ENCODE data around the gene STMN1. TPM values are rescaled to one million over a fixed set of nuclear protein-coding genes. Genes with fewer than 3 reads are reported as not detected.

STMN1 gene
- total RNA-seq (2014; rRNA removed; shearing (Covaris generic)) (227 and 271 TPM in 2 replicates), polyA plus RNA-seq (2016; fragmentation: Nextera tagmentation; extraction: Ambion mirVana) (1,567 and 1,890 TPM in 2 replicates)
- long read RNA-seq, transcript STMN1-206 (5 exons, 1,504 nt) = major isoform, 162 of 212 reads
- long read RNA-seq, transcript STMN1-203 (5 exons, 1,712 nt) = minor isoform, 7 of 212 reads
- long read RNA-seq, partial matches to known transcripts = 32 of 212 reads
- long read RNA-seq, other reads (novel, unspliced or antisense) = 9 of 212 reads

DNA sequence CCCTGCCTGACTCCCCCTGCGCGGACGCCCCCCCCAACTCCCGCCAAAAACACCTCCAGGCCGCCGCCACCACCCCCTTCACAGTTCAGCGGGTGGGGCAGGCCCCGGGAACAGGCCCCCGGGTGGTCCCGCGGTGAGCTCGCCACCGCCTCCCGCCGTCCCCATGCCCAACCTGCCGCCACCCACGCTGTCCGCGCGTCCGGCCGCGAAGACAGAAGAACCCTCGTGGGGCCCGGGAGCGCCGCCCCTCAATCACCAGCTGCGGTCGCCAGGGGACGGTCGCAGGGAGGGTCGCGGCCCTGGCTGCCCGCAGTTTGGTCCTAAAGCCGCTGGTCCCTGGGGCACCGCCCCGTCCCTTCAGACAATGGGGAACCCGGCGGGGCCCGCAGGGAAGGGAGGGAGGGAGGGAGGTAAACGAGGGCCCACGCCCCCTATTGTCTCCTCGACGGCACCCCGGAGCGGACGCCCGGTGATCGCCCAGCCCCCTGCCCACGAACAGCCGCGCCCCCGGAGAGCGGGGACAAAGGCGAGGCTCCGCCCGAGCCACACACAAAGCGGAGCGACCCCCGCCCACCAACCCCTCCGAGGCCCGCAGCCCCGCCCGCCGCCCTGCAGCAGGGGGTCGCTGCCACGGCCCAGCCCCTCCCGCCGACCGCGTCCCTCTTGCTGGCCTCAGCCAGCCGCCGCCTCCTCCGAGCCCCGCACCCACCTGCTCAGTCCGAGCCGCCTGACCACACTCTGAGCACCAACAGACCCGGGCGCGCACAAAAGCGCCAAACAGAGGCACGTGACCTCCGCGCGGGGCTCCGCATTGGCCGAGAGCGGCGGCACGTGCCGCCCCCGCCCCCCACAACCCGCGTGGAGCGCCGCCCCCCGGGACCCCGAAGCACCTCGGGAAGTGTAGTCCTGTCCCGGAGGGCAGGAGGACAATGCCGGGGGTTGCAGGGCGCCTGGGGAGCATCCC is at the start of gene STMN1:
TSS of gene STMN1 (minus strand) at position 740 of the 964 bp plus-strand sequence. CDS start 1,743 bp downstream, outside the sequence.
- peaks cover 41% of the 10 kb centered on the region for H3K36me3 Mint-ChIP-seq (ENCODE audit: low read depth)
- peaks cover 29% of the 10 kb centered on the region for H3K36me3 ChIP-seq (ENCODE audit: insufficient read depth)
- peak within 1 kb of the TSS; percentile 95 for H3K27ac ChIP-seq (ENCODE audit: low read depth)
- ATAC-seq (peak; percentile 86), DNase-seq (ENCODE audit: low spot score) (peak; percentile 98)
- peak within 1 kb of the TSS; percentile 94 for H3K27ac Mint-ChIP-seq
- peak within 1 kb of the TSS; percentile 99 for H3K4me2 ChIP-seq
- H3K9me2 ChIP-seq (ENCODE audit: insufficient read depth) = no peaks in the 10 kb centered on the region
- H3F3A ChIP-seq (replicated peaks; ENCODE audit: low read depth) = peaks cover 11% of the 10 kb centered on the region
- peaks cover 9% of the 10 kb centered on the region for H3K27me3 Mint-ChIP-seq (ENCODE audit: insufficient read depth, low read depth, poor library complexity)
- H3K4me3 ChIP-seq = peak within 1 kb of the TSS; percentile 96
- H3K4me1 Mint-ChIP-seq = peaks cover 27% of the 10 kb centered on the region
- H3K4me1 ChIP-seq (ENCODE audit: insufficient read depth) = peaks cover 22% of the 10 kb centered on the region
- H3K9me3 Mint-ChIP-seq = no peaks in the 10 kb centered on the region
- peaks cover 44% of the 10 kb centered on the region for H3K79me2 ChIP-seq (replicated peaks; ENCODE audit: insufficient read depth)
- H4K20me1 ChIP-seq (replicated peaks; ENCODE audit: insufficient read depth) = peaks cover 21% of the 10 kb centered on the region
- TF ChIP-seq CREB1 (CRISPR knock-in tag; IDR thresholded peaks at IDR 0.05; ENCODE audit: low read depth) = peak; percentile 80
- TF ChIP-seq, protein P1, sequence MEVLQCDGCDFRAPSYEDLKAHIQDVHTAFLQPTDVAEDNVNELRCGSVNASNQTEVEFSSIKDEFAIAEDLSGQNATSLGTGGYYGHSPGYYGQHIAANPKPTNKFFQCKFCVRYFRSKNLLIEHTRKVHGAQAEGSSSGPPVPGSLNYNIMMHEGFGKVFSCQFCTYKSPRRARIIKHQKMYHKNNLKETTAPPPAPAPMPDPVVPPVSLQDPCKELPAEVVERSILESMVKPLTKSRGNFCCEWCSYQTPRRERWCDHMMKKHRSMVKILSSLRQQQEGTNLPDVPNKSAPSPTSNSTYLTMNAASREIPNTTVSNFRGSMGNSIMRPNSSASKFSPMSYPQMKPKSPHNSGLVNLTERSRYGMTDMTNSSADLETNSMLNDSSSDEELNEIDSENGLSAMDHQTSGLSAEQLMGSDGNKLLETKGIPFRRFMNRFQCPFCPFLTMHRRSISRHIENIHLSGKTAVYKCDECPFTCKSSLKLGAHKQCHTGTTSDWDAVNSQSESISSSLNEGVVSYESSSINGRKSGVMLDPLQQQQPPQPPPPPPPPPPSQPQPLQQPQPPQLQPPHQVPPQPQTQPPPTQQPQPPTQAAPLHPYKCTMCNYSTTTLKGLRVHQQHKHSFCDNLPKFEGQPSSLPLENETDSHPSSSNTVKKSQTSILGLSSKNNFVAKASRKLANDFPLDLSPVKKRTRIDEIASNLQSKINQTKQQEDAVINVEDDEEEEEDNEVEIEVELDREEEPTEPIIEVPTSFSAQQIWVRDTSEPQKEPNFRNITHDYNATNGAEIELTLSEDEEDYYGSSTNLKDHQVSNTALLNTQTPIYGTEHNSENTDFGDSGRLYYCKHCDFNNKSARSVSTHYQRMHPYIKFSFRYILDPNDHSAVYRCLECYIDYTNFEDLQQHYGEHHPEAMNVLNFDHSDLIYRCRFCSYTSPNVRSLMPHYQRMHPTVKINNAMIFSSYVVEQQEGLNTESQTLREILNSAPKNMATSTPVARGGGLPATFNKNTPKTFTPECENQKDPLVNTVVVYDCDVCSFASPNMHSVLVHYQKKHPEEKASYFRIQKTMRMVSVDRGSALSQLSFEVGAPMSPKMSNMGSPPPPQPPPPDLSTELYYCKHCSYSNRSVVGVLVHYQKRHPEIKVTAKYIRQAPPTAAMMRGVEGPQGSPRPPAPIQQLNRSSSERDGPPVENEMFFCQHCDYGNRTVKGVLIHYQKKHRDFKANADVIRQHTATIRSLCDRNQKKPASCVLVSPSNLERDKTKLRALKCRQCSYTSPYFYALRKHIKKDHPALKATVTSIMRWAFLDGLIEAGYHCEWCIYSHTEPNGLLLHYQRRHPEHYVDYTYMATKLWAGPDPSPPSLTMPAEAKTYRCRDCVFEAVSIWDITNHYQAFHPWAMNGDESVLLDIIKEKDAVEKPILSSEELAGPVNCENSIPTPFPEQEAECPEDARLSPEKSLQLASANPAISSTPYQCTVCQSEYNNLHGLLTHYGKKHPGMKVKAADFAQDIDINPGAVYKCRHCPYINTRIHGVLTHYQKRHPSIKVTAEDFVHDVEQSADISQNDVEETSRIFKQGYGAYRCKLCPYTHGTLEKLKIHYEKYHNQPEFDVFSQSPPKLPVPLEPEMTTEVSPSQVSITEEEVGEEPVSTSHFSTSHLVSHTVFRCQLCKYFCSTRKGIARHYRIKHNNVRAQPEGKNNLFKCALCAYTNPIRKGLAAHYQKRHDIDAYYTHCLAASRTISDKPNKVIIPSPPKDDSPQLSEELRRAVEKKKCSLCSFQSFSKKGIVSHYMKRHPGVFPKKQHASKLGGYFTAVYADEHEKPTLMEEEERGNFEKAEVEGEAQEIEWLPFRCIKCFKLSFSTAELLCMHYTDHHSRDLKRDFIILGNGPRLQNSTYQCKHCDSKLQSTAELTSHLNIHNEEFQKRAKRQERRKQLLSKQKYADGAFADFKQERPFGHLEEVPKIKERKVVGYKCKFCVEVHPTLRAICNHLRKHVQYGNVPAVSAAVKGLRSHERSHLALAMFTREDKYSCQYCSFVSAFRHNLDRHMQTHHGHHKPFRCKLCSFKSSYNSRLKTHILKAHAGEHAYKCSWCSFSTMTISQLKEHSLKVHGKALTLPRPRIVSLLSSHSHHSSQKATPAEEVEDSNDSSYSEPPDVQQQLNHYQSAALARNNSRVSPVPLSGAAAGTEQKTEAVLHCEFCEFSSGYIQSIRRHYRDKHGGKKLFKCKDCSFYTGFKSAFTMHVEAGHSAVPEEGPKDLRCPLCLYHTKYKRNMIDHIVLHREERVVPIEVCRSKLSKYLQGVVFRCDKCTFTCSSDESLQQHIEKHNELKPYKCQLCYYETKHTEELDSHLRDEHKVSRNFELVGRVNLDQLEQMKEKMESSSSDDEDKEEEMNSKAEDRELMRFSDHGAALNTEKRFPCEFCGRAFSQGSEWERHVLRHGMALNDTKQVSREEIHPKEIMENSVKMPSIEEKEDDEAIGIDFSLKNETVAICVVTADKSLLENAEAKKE (CRISPR knock-in tag; IDR thresholded peaks at IDR 0.05) = no peak
- TF ChIP-seq EZH2phosphoT487 (IDR thresholded peaks at IDR 0.05; ENCODE audit: unreplicated experiment) = no peak
- peak; percentile 99 for TF ChIP-seq POLR2AphosphoS5 (IDR thresholded peaks at IDR 0.05; ENCODE audit: low read depth)
- TF ChIP-seq, protein P2, sequence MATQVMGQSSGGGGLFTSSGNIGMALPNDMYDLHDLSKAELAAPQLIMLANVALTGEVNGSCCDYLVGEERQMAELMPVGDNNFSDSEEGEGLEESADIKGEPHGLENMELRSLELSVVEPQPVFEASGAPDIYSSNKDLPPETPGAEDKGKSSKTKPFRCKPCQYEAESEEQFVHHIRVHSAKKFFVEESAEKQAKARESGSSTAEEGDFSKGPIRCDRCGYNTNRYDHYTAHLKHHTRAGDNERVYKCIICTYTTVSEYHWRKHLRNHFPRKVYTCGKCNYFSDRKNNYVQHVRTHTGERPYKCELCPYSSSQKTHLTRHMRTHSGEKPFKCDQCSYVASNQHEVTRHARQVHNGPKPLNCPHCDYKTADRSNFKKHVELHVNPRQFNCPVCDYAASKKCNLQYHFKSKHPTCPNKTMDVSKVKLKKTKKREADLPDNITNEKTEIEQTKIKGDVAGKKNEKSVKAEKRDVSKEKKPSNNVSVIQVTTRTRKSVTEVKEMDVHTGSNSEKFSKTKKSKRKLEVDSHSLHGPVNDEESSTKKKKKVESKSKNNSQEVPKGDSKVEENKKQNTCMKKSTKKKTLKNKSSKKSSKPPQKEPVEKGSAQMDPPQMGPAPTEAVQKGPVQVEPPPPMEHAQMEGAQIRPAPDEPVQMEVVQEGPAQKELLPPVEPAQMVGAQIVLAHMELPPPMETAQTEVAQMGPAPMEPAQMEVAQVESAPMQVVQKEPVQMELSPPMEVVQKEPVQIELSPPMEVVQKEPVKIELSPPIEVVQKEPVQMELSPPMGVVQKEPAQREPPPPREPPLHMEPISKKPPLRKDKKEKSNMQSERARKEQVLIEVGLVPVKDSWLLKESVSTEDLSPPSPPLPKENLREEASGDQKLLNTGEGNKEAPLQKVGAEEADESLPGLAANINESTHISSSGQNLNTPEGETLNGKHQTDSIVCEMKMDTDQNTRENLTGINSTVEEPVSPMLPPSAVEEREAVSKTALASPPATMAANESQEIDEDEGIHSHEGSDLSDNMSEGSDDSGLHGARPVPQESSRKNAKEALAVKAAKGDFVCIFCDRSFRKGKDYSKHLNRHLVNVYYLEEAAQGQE (IDR thresholded peaks at IDR 0.05; ENCODE audit: unreplicated experiment) = no peak
- TF ChIP-seq, protein P3, sequence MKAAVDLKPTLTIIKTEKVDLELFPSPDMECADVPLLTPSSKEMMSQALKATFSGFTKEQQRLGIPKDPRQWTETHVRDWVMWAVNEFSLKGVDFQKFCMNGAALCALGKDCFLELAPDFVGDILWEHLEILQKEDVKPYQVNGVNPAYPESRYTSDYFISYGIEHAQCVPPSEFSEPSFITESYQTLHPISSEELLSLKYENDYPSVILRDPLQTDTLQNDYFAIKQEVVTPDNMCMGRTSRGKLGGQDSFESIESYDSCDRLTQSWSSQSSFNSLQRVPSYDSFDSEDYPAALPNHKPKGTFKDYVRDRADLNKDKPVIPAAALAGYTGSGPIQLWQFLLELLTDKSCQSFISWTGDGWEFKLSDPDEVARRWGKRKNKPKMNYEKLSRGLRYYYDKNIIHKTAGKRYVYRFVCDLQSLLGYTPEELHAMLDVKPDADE (IDR thresholded peaks at IDR 0.05) = peak; percentile 73
- TF ChIP-seq, protein P4, sequence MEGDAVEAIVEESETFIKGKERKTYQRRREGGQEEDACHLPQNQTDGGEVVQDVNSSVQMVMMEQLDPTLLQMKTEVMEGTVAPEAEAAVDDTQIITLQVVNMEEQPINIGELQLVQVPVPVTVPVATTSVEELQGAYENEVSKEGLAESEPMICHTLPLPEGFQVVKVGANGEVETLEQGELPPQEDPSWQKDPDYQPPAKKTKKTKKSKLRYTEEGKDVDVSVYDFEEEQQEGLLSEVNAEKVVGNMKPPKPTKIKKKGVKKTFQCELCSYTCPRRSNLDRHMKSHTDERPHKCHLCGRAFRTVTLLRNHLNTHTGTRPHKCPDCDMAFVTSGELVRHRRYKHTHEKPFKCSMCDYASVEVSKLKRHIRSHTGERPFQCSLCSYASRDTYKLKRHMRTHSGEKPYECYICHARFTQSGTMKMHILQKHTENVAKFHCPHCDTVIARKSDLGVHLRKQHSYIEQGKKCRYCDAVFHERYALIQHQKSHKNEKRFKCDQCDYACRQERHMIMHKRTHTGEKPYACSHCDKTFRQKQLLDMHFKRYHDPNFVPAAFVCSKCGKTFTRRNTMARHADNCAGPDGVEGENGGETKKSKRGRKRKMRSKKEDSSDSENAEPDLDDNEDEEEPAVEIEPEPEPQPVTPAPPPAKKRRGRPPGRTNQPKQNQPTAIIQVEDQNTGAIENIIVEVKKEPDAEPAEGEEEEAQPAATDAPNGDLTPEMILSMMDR (conservative IDR thresholded peaks at IDR 0.05; ENCODE audit: low read depth in 2 of 2) = no peak
- no peak for TF ChIP-seq ZNF331 (CRISPR knock-in tag; IDR thresholded peaks at IDR 0.05; ENCODE audit: low read depth)
- no peaks in the 10 kb centered on the region for H3K27me3 ChIP-seq (ENCODE audit: insufficient read depth)
- peak within 1 kb of the TSS; percentile 91 for H2AFZ ChIP-seq
- H3K4me3 Mint-ChIP-seq = peak within 1 kb of the TSS; percentile 95

Measured in GM23338 (cell line).